PFSK-1 (cell line): ENCODE measurements around the gene SELENOO.

Experiments
- FOXP2 ChIP-seq: optimal IDR thresholded peaks from 2 replicates; pipeline ENCODE3; 2011; ENCODE audit warnings: borderline replicate concordance, control low read depth, inconsistent platforms; ENCODE audit not compliant: insufficient read depth; ENCODE audit errors: extremely low read length, extremely low read depth
- POLR2AphosphoS5 ChIP-seq: IDR thresholded peaks from 2 replicates; pipeline ENCODE4 v1.6.1; 2012; ENCODE audit warnings: low read depth, mild to moderate bottlenecking, control low read depth, low read length, moderate library complexity
- REST ChIP-seq, 2 experiments: IDR thresholded peaks; 2 replicates each; pipeline versions ENCODE4 v1.6.1 to v1.8.0; 2011 to 2012; ENCODE audit warnings: low read depth in 2 of 2, low read length in 2 of 2, control low read depth in 1 of 2, inconsistent platforms in 1 of 2, mild to moderate bottlenecking in 1 of 2, moderate library complexity in 1 of 2; ENCODE audit not compliant: insufficient read depth in 1 of 2
- SIN3A ChIP-seq: IDR thresholded peaks from 2 replicates; pipeline ENCODE4 v1.6.1; 2012; ENCODE audit warnings: mild to moderate bottlenecking, low read length, moderate library complexity, borderline replicate concordance; ENCODE audit not compliant: insufficient read depth
- TAF1 ChIP-seq: IDR thresholded peaks from 2 replicates; pipeline ENCODE4 v1.6.1; 2012; ENCODE audit warnings: low read length, control low read depth, borderline replicate concordance; ENCODE audit not compliant: insufficient read depth

SELENOO gene

GRCh38 chr22:50249341-50250248 is 48.8 kb downstream of the SELENOO start:
- TF ChIP-seq POLR2AphosphoS5 (no peak), REST (IDR thresholded peaks at IDR 0.05; ENCODE audit: insufficient read depth in 1 of 2, low read depth in 2 of 2, low read length in 2 of 2) (no peak), SIN3A (no peak), TAF1 (no peak), FOXP2 (no peak)

GRCh38 chr22:50250249-50250554 is 49.4 kb downstream of the SELENOO start:
- TF ChIP-seq FOXP2 (no peak), TAF1 (no peak), REST (IDR thresholded peaks at IDR 0.05; ENCODE audit: insufficient read depth in 1 of 2, low read depth in 2 of 2, low read length in 2 of 2) (no peak), POLR2AphosphoS5 (no peak), SIN3A (no peak)

- TF ChIP-seq FOXP2 (no peak), REST (IDR thresholded peaks at IDR 0.05; ENCODE audit: insufficient read depth in 1 of 2, low read depth in 2 of 2, low read length in 2 of 2) (no peak), POLR2AphosphoS5 (no peak; the same call in 1 of the 2 replicates), TAF1 (no peak), SIN3A (no peak)
Observed at GRCh38 chr22:50250555-50251476, 50.0 kb downstream of the SELENOO start, which contains the start of gene HDAC10. Gene HDAC10, minus strand, starts transcription at chr22:50251265. Its CDS starts 233 bp downstream, at chr22:50251032.

- TF ChIP-seq REST (IDR thresholded peaks at IDR 0.05; ENCODE audit: insufficient read depth in 1 of 2, low read depth in 2 of 2, low read length in 2 of 2) (no peak), FOXP2 (no peak), SIN3A (no peak), TAF1 (no peak), POLR2AphosphoS5 (no peak; the same call in 1 of the 2 replicates)
Observed at GRCh38 chr22:50251477-50252081, 50.8 kb downstream of the SELENOO start.
